ENCODE results near the gene CCDC149. TPM values are rescaled to one million over a fixed set of nuclear protein-coding genes. Genes with fewer than 3 reads are reported as not detected.
A peak's percentile ranks its signal among the peaks of the same experiment; 100 is the strongest.

CCDC149 gene
- polyA plus RNA-seq (2013): 4.3 and 4.4 TPM in 2 replicates

DNA sequence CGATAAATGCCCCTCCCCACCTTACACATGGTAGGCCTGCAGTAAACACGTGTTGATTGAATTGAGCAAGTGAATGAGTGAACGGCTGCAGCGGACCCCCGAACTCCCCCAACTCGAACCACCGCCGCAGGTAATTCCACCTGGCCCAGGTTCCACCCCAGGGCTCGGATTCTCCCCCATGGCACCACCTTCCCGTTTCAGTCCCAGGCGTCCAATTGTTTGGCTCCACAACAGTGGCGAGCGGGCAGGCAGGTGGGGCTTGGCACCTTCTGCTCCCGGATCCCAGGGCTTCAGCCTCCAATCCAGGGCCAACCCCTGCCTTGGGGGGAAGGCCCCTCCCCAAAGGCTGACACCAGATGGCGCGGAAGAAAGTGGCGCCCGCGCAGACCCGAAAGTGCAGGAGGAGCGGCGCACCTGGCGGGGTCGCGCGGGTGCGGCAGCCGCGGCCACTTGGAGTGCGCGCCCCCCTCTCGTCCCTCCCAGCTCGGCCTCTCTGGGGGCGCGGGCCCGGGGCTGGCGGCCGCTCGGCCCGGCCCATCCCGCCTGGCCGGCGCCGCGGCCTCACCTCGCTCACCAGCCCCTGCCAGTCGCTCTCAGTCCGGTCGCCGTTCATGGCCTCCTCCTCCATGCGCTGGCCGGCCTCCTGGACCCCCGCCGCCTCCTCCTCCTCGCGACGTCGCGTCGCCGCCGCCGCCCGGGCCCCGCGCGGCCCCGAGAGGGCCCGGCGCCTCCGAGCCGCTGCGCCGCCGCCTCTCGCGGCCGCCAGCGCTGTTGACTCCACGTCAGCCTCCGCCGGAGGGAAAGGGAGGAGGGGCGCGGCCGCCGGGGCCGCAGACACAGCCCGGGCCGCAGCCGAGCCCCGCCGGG, at the start of gene CCDC149:
Gene CCDC149, minus strand, starts transcription at position 791 of the 867 bp plus-strand sequence. Its CDS starts 178 bp downstream, at position 613.
- peak within 1 kb of the TSS; percentile 83 for H2AFZ ChIP-seq (ENCODE audit: insufficient read depth, low read length, poor library complexity)
- H3K23ac ChIP-seq (ENCODE audit: low read length): no peak within 1 kb of the TSS
- peak within 1 kb of the TSS; percentile 51 for H2BK12ac ChIP-seq (ENCODE audit: low read length)
- WGBS (ENCODE audit: extremely low coverage, insufficient coverage, insufficient read length): no CpG with 5 or more reads among the region's 92 CpGs
- peaks cover 5% of the 10 kb centered on the region for H3K9me3 ChIP-seq (ENCODE audit: insufficient read depth, low read depth, low read length)
- H3K4ac ChIP-seq (ENCODE audit: low read depth, low read length): peak within 1 kb of the TSS; percentile 2
- peak within 1 kb of the TSS; percentile 23 for H2BK120ac ChIP-seq (ENCODE audit: insufficient read depth, low read length, poor library complexity)
- H4K8ac ChIP-seq (ENCODE audit: low read depth, low read length): peak within 1 kb of the TSS; percentile 72
- peaks cover 6 to 8% of the 10 kb centered on the region in 2 experiments for H3K36me3 ChIP-seq (ENCODE audit: control insufficient read depth in 1 of 2, insufficient read depth in 2 of 2, low read length in 2 of 2)
- H2AK5ac ChIP-seq (ENCODE audit: low read length): no peak within 1 kb of the TSS
- H3K4me1 ChIP-seq (ENCODE audit: control insufficient read depth in 1 of 2, insufficient read depth in 2 of 2, low read length in 2 of 2): peaks cover 0 to 7% of the 10 kb centered on the region in 2 experiments
- peak within 1 kb of the TSS; percentile 28 for H4K12ac ChIP-seq (ENCODE audit: low read depth, low read length)
- peak; percentile 47 to 77 for DNase-seq
- peaks cover 2% of the 10 kb centered on the region for H3K79me2 ChIP-seq (ENCODE audit: control insufficient read depth, insufficient read depth, low read length, poor library complexity)
- H3K4me3 ChIP-seq (ENCODE audit: low read depth, low read length): peak within 1 kb of the TSS; percentile 71
- peak within 1 kb of the TSS; percentile 32 for H3K14ac ChIP-seq (ENCODE audit: low read length)
- peak within 1 kb of the TSS; percentile 3 for H2BK5ac ChIP-seq (ENCODE audit: low read depth, low read length, poor library complexity)
- peak within 1 kb of the TSS; percentile 85 for H3K4me2 ChIP-seq (ENCODE audit: low read length)
- peak within 1 kb of the TSS; percentile 34 for H3K9ac ChIP-seq (ENCODE audit: low read length)
- peaks cover 6% of the 10 kb centered on the region for H3K79me1 ChIP-seq (ENCODE audit: low read length)
- H3K27me3 ChIP-seq (ENCODE audit: insufficient read depth, low read length): no peaks in the 10 kb centered on the region
- H4K91ac ChIP-seq (ENCODE audit: low read depth, low read length): peak within 1 kb of the TSS; percentile 71
- peak within 1 kb of the TSS; percentile 70 for H3K18ac ChIP-seq (ENCODE audit: low read length)
- peak within 1 kb of the TSS; percentile 37 for H3K27ac ChIP-seq (ENCODE audit: low read depth, low read length)

DNA sequence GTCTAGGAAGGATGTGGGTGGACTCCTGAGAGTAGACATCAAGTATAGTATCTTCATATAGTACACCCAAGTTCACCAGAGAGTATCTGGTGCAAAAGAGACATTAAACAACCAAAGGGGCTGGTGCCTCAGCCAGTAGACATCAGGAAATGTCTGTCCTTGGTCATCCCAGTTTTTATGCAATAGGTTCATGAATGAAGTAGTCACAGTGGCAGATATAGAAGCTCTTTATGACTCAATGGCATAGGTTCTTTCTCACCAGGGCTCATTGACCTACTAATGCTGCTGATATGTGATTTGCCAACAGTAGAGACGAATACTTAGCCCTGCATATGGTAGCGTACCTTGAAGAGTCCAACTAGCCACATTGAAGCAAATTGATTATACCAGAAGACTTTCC, 45.0 kb upstream of the CCDC149 start:
- H3K4me3 ChIP-seq (ENCODE audit: low read depth, low read length): no peak overlapping the region
- H3K36me3 ChIP-seq (ENCODE audit: control insufficient read depth in 1 of 2, insufficient read depth in 2 of 2, low read length in 2 of 2): no peaks in the 10 kb centered on the region
- no peaks in the 10 kb centered on the region for H3K27me3 ChIP-seq (ENCODE audit: insufficient read depth, low read length)
- WGBS (ENCODE audit: extremely low coverage, insufficient coverage, insufficient read length): no CpG with 5 or more reads among the region's 2 CpGs
- DNase-seq: no peak
- H3K79me2 ChIP-seq (ENCODE audit: control insufficient read depth, insufficient read depth, low read length, poor library complexity): no peaks in the 10 kb centered on the region
- no peak overlapping the region for H2BK5ac ChIP-seq (ENCODE audit: low read depth, low read length, poor library complexity)
- H4K8ac ChIP-seq (ENCODE audit: low read depth, low read length): no peak overlapping the region
- H3K14ac ChIP-seq (ENCODE audit: low read length): no peak overlapping the region
- no peak overlapping the region for H3K4ac ChIP-seq (ENCODE audit: low read depth, low read length)
- no peak overlapping the region for H2AK5ac ChIP-seq (ENCODE audit: low read length)
- no peak overlapping the region for H3K23ac ChIP-seq (ENCODE audit: low read length)
- H3K4me2 ChIP-seq (ENCODE audit: low read length): no peak overlapping the region
- H3K18ac ChIP-seq (ENCODE audit: low read length): no peak overlapping the region
- no peak overlapping the region for H4K91ac ChIP-seq (ENCODE audit: low read depth, low read length)
- H3K9ac ChIP-seq (ENCODE audit: low read length): no peak overlapping the region
- H2BK12ac ChIP-seq (ENCODE audit: low read length): no peak overlapping the region
- H4K12ac ChIP-seq (ENCODE audit: low read depth, low read length): no peak overlapping the region
- H3K4me1 ChIP-seq (ENCODE audit: control insufficient read depth in 1 of 2, insufficient read depth in 2 of 2, low read length in 2 of 2): no peaks in the 10 kb centered on the region
- no peaks in the 10 kb centered on the region for H3K9me3 ChIP-seq (ENCODE audit: insufficient read depth, low read depth, low read length)
- no peaks in the 10 kb centered on the region for H3K79me1 ChIP-seq (ENCODE audit: low read length)
- H3K27ac ChIP-seq (ENCODE audit: low read depth, low read length): no peak overlapping the region
- H2BK120ac ChIP-seq (ENCODE audit: insufficient read depth, low read length, poor library complexity): no peak overlapping the region
- no peak overlapping the region for H2AFZ ChIP-seq (ENCODE audit: insufficient read depth, low read length, poor library complexity)

DNA sequence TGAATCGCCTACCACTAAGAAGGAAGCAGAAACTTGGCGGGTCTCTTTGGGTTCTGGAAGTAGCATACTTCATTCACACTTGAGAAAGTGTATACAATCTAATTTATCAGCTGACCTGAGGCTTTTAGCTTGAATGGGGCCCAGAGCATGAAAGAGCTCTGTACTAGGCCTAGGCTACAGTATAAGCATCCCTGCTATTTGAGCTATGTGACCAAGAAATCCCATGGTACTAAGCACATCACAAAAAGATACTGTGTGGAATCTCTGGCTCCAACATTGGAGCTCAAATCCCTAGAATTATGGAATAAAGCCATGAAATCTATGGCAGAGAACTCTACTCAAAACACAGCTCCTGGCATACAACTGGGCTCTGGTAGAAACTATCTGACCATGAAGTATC, 43.9 kb upstream of the CCDC149 start:
- no peaks in the 10 kb centered on the region for H3K27me3 ChIP-seq (ENCODE audit: insufficient read depth, low read length)
- H3K4me2 ChIP-seq (ENCODE audit: low read length): no peak overlapping the region
- no peaks in the 10 kb centered on the region for H3K4me1 ChIP-seq (ENCODE audit: control insufficient read depth in 1 of 2, insufficient read depth in 2 of 2, low read length in 2 of 2)
- H2BK5ac ChIP-seq (ENCODE audit: low read depth, low read length, poor library complexity): no peak overlapping the region
- no peaks in the 10 kb centered on the region for H3K9me3 ChIP-seq (ENCODE audit: insufficient read depth, low read depth, low read length)
- H4K91ac ChIP-seq (ENCODE audit: low read depth, low read length): no peak overlapping the region
- no peaks in the 10 kb centered on the region for H3K79me1 ChIP-seq (ENCODE audit: low read length)
- no peak overlapping the region for H2BK120ac ChIP-seq (ENCODE audit: insufficient read depth, low read length, poor library complexity)
- peak in 1 of 2 donors; percentile 40 for DNase-seq
- no peak overlapping the region for H3K14ac ChIP-seq (ENCODE audit: low read length)
- no peaks in the 10 kb centered on the region for H3K36me3 ChIP-seq (ENCODE audit: control insufficient read depth in 1 of 2, insufficient read depth in 2 of 2, low read length in 2 of 2)
- H3K23ac ChIP-seq (ENCODE audit: low read length): no peak overlapping the region
- H2AK5ac ChIP-seq (ENCODE audit: low read length): no peak overlapping the region
- H3K4me3 ChIP-seq (ENCODE audit: low read depth, low read length): no peak overlapping the region
- H4K8ac ChIP-seq (ENCODE audit: low read depth, low read length): no peak overlapping the region
- no peak overlapping the region for H3K9ac ChIP-seq (ENCODE audit: low read length)
- no peak overlapping the region for H3K4ac ChIP-seq (ENCODE audit: low read depth, low read length)
- no peak overlapping the region for H3K27ac ChIP-seq (ENCODE audit: low read depth, low read length)
- no peak overlapping the region for H3K18ac ChIP-seq (ENCODE audit: low read length)
- H3K79me2 ChIP-seq (ENCODE audit: control insufficient read depth, insufficient read depth, low read length, poor library complexity): no peaks in the 10 kb centered on the region
- no peak overlapping the region for H4K12ac ChIP-seq (ENCODE audit: low read depth, low read length)
- WGBS (ENCODE audit: extremely low coverage, insufficient coverage, insufficient read length): no CpG with 5 or more reads among the region's 2 CpGs
- H2AFZ ChIP-seq (ENCODE audit: insufficient read depth, low read length, poor library complexity): no peak overlapping the region
- H2BK12ac ChIP-seq (ENCODE audit: low read length): no peak overlapping the region

DNA sequence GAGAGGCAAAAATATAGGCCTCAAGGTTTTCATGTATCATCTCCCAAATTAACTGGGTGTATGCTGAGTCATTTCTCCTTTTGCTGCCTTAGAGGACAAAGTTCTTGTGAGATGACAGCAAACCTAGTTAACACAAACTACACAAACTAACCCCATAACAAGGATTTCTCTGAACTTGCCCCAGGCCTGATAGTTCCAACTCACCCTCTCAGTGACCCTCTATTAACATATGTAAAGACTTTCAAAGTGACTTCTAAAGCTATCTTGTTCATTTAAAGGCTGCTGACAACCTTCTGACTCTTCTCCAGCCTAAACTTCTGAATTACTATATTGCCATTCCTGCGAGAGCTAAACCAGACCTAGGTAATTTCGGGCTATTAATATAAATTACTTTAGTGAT, 43.2 kb upstream of the CCDC149 start:
- H3K79me1 ChIP-seq (ENCODE audit: low read length): no peaks in the 10 kb centered on the region
- no peak overlapping the region for H3K4me3 ChIP-seq (ENCODE audit: low read depth, low read length)
- no peak overlapping the region for H3K14ac ChIP-seq (ENCODE audit: low read length)
- H4K12ac ChIP-seq (ENCODE audit: low read depth, low read length): no peak overlapping the region
- H2BK5ac ChIP-seq (ENCODE audit: low read depth, low read length, poor library complexity): no peak overlapping the region
- no peaks in the 10 kb centered on the region for H3K4me1 ChIP-seq (ENCODE audit: control insufficient read depth in 1 of 2, insufficient read depth in 2 of 2, low read length in 2 of 2)
- no peak overlapping the region for H2AK5ac ChIP-seq (ENCODE audit: low read length)
- no peaks in the 10 kb centered on the region for H3K27me3 ChIP-seq (ENCODE audit: insufficient read depth, low read length)
- no peak overlapping the region for H4K91ac ChIP-seq (ENCODE audit: low read depth, low read length)
- no peaks in the 10 kb centered on the region for H3K36me3 ChIP-seq (ENCODE audit: control insufficient read depth in 1 of 2, insufficient read depth in 2 of 2, low read length in 2 of 2)
- no peak overlapping the region for H3K18ac ChIP-seq (ENCODE audit: low read length)
- H2BK12ac ChIP-seq (ENCODE audit: low read length): no peak overlapping the region
- H3K9me3 ChIP-seq (ENCODE audit: insufficient read depth, low read depth, low read length): no peaks in the 10 kb centered on the region
- no peak overlapping the region for H3K4me2 ChIP-seq (ENCODE audit: low read length)
- WGBS (ENCODE audit: extremely low coverage, insufficient coverage, insufficient read length): no CpG with 5 or more reads among the region's 2 CpGs
- H4K8ac ChIP-seq (ENCODE audit: low read depth, low read length): no peak overlapping the region
- DNase-seq: no peak
- no peak overlapping the region for H3K27ac ChIP-seq (ENCODE audit: low read depth, low read length)
- no peak overlapping the region for H3K9ac ChIP-seq (ENCODE audit: low read length)
- H2BK120ac ChIP-seq (ENCODE audit: insufficient read depth, low read length, poor library complexity): no peak overlapping the region
- H3K4ac ChIP-seq (ENCODE audit: low read depth, low read length): no peak overlapping the region
- no peaks in the 10 kb centered on the region for H3K79me2 ChIP-seq (ENCODE audit: control insufficient read depth, insufficient read depth, low read length, poor library complexity)
- no peak overlapping the region for H3K23ac ChIP-seq (ENCODE audit: low read length)
- H2AFZ ChIP-seq (ENCODE audit: insufficient read depth, low read length, poor library complexity): no peak overlapping the region
